RWPE1 (cell line): ENCODE measurements around the gene LMAN2.

ENCODE experiments used
- CTCF ChIA-PET: fragments of 350-600 bp; sonication (Branson Sonifier 250); formaldehyde crosslinking; extraction: SDS; loops from one replicate; lab custom pipeline; 2021; lab: Yijun Ruan, JAX
- POLR2A ChIA-PET: fragments of 400-600 bp; formaldehyde crosslinking; extraction: SDS; loops from one replicate; lab custom pipeline; 2020; ENCODE audit warnings: antibody characterized with exemption; ENCODE audit not compliant: low non-redundant PET; lab: Yijun Ruan, JAX
- DNase-seq: peaks from one replicate; pipeline ENCODE4 v3.0.0; 2012; ENCODE audit warnings: low spot score
- H3K27ac ChIP-seq: fragments of 450-650 bp; 2 replicates; pipeline ENCODE4 v1.5.1; 2017
- CTCF ChIP-seq: fragments of 450-650 bp; conservative IDR thresholded peaks from 2 replicates; pipeline ENCODE4 v1.5.1; 2017; ENCODE audit warnings: low read depth, mild to moderate bottlenecking

LMAN2 gene

GRCh38 chr5:177317959-177318377, 33.5 kb downstream of the LMAN2 start:
- ChIA-PET POLR2A (no interaction called here), CTCF (interaction anchor here (0.5 to 3.3 kb wide), 16 partner anchors 10 to 185 kb away, joined by 3 to 35 read pairs (median 4); no protein-coding TSS in a partner anchor)
- peak; percentile 79 for DNase-seq
- TF ChIP-seq CTCF = peak; percentile 97
- H3K27ac ChIP-seq = no peak overlapping the region

GRCh38 chr5:177316005-177316404, 35.5 kb downstream of the LMAN2 start:
- ChIA-PET CTCF (interaction anchor here (1.2 to 3.3 kb wide), 2 partner anchors 87 to 139 kb away, joined by 3 to 35 read pairs; no protein-coding TSS in a partner anchor), POLR2A (no interaction called here)
- TF ChIP-seq CTCF = no peak
- DNase-seq = no peak
- 0 out of 2 replicates have a peak overlapping the region, but pooled peaks have one; percentile 3 for H3K27ac ChIP-seq

GRCh38 chr5:177315411-177315810, 36.1 kb downstream of the LMAN2 start:
- 0 out of 2 replicates have a peak overlapping the region, but pooled peaks have one; percentile 3 for H3K27ac ChIP-seq
- CTCF ChIA-PET = interaction anchor here (3.3 kb wide), 1 partner anchor 88 kb away, joined by 35 read pairs; no protein-coding TSS in a partner anchor
- no peak for TF ChIP-seq CTCF
- POLR2A ChIA-PET = no interaction called here
- no peak for DNase-seq

GRCh38 chr5:177314376-177315342, 36.8 kb downstream of the LMAN2 start:
- TF ChIP-seq CTCF = no peak
- CTCF ChIA-PET = interaction anchor here (1.3 kb wide), 1 partner anchor 11 kb away, joined by 3 read pairs; the partner anchor contains the start of genes PRELID1 and RAB24
- DNase-seq = no peak
- peak overlapping the region; percentile 84; the same call in 1 of the 2 replicates for H3K27ac ChIP-seq
- POLR2A ChIA-PET = interaction anchor here (0.6 kb wide), 1 partner anchor 50 kb away, joined by 3 read pairs; no protein-coding TSS in a partner anchor

GRCh38 chr5:177313561-177314259, 37.8 kb downstream of the LMAN2 start:
- POLR2A ChIA-PET = no interaction called here
- no peak for DNase-seq
- CTCF ChIA-PET = interaction anchor here (0.6 to 1.4 kb wide), 4 partner anchors 10 to 173 kb away, joined by 3 to 6 read pairs (median 3); partner anchors contain the start of genes PRELID1 and RAB24
- TF ChIP-seq CTCF = no peak
- peak overlapping the region; percentile 84 for H3K27ac ChIP-seq

GRCh38 chr5:177312649-177313181, 38.8 kb downstream of the LMAN2 start:
- peak overlapping the region; percentile 84 for H3K27ac ChIP-seq
- no peak for DNase-seq
- CTCF ChIA-PET = interaction anchor here (0.6 to 1.4 kb wide), 6 partner anchors 11 to 199 kb away, joined by 3 to 6 read pairs (median 4); no protein-coding TSS in a partner anchor
- POLR2A ChIA-PET = no interaction called here
- no peak; the same call in 1 of the 2 replicates for TF ChIP-seq CTCF
